ENCODE data around the gene MAOB.

DNA sequence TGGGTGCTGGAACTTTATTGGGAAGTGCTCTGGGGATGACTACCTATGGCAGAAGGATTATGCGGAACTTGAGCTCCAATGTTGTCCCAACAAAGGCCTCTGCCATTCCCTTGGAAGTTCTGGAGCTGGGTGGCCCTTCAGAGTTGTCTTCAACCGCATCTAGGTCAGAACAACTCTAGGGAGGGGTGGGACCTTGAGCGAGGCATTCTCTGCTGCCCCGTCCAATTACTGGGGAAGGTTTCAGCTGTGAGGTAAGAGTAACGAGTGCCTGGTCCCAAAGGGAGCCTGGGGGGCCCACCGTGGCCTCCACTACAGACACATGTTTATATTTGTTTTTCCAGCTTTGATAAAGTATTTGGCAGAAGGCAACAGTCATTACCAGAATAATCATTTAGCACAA is 146.7 kb downstream of the MAOB start:
- TF ChIP-seq POLR2A (IDR thresholded peaks at IDR 0.05) (no peak), EP300 (IDR thresholded peaks at IDR 0.05) (no peak)

Measured in upper lobe of left lung (tissue), 4 donors.